ENCODE measurements around the gene DCC.

DCC gene

DNA sequence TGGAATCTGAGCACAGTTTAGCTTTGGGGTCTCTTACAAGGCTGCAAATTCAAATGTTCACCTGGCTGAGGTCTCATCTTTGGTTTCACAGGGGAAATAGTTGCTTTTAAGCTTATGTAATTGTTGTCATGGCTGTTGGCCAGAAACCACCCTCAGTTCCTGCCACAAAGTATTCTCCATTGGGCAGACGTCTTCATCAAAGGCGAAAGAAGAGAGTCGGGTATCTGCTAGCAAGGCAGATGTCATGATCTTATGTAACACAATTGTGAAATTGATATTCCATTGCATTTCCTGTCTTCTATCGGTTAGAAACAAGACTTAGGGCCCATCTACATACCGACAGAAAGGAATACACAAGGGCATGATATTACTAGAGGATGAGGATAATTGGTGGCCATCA lies 1068.3 kb downstream of the DCC start:
- Histone ChIP-seq H3K4me3 (ENCODE audit: control insufficient read depth in 1 of 7, extremely low read depth in 1 of 7, insufficient read depth in 4 of 7, low read depth in 2 of 7, low read length in 6 of 7) (no peak overlapping the region), H3K4me1 (ENCODE audit: control extremely low read depth in 1 of 4, control insufficient read depth in 4 of 4, insufficient read depth in 4 of 4, low read length in 3 of 4) (no peaks in the 10 kb centered on the region), H3K36me3 (ENCODE audit: control insufficient read depth in 4 of 4, insufficient read depth in 4 of 4, low read length in 3 of 4) (no peaks in the 10 kb centered on the region), H3K27me3 (replicated peaks in 2 of 5; ENCODE audit: control insufficient read depth in 4 of 5, insufficient read depth in 5 of 5, low read length in 4 of 5) (no peaks in the 10 kb centered on the region), H3K27ac (ENCODE audit: insufficient read depth in 1 of 2, low read depth in 1 of 2, low read length in 2 of 2, poor library complexity in 1 of 2, severe bottlenecking in 2 of 2) (no peak overlapping the region), H3K9me3 (ENCODE audit: control extremely low read depth in 1 of 5, control insufficient read depth in 4 of 5, insufficient read depth in 2 of 5, low read depth in 1 of 5, low read length in 4 of 5) (no peaks in the 10 kb centered on the region)
- POLR2A ChIA-PET: no interaction called here
- DNase-seq: no peak
- CTCF ChIA-PET: no interaction called here
- 71% methylated on average over 2 of the region's 5 CpGs for WGBS (ENCODE audit: insufficient coverage)

DNA sequence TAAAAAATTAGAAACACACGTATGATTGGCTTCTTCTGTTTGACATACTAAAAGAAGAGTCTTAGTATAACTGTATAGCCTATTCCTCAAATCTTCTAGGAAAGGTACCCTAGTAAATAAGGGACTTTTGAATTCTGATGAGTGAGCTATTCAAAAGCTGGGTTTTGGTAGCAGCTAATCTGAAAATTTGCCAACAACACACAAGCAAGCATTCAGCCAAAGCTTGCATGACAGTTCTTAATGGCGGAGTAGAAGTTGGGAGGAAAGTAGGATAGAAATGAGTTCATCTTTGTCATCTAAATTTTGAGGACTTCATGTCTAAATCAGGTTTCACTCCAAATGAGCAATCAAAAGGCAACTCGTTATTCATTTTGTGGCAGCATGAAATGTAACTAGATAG lies 1071.5 kb downstream of the DCC start:
- 100% methylated on average over 1 of the region's 3 CpGs for WGBS (ENCODE audit: insufficient coverage)
- POLR2A ChIA-PET: no interaction called here
- Histone ChIP-seq H3K4me1 (ENCODE audit: control extremely low read depth in 1 of 4, control insufficient read depth in 4 of 4, insufficient read depth in 4 of 4, low read length in 3 of 4) (no peaks in the 10 kb centered on the region), H3K27ac (ENCODE audit: insufficient read depth in 1 of 2, low read depth in 1 of 2, low read length in 2 of 2, poor library complexity in 1 of 2, severe bottlenecking in 2 of 2) (no peak overlapping the region), H3K9me3 (ENCODE audit: control extremely low read depth in 1 of 5, control insufficient read depth in 4 of 5, insufficient read depth in 2 of 5, low read depth in 1 of 5, low read length in 4 of 5) (no peaks in the 10 kb centered on the region), H3K36me3 (ENCODE audit: control insufficient read depth in 4 of 4, insufficient read depth in 4 of 4, low read length in 3 of 4) (no peaks in the 10 kb centered on the region), H3K4me3 (ENCODE audit: control insufficient read depth in 1 of 7, extremely low read depth in 1 of 7, insufficient read depth in 4 of 7, low read depth in 2 of 7, low read length in 6 of 7) (no peak overlapping the region), H3K27me3 (replicated peaks in 2 of 5; ENCODE audit: control insufficient read depth in 4 of 5, insufficient read depth in 5 of 5, low read length in 4 of 5) (no peaks in the 10 kb centered on the region)
- DNase-seq: no peak
- CTCF ChIA-PET: no interaction called here

DNA sequence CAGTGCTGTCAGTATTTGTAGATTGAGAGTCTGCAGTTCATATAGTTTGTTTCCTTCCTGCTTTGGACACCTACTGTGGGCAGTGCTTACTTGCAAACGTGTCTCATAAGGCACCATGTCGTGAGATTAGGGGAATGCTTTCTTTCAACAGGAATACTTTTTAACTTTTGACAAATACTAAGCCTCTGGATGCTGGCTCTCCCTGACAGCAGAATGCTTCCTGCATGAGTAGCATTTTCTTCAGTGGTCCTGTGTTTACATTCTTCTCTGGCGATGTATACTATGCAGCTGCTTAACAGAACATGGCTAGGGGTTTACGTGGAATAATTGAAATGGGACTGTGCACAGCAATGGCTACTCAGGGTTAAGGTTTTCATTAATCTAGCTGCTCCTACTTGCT lies 1077.0 kb downstream of the DCC start:
- ChIA-PET CTCF (no interaction called here), POLR2A (no interaction called here)
- WGBS (ENCODE audit: insufficient coverage): 16% methylated on average over 2 of the region's 4 CpGs
- Histone ChIP-seq H3K27ac (ENCODE audit: insufficient read depth in 1 of 2, low read depth in 1 of 2, low read length in 2 of 2, poor library complexity in 1 of 2, severe bottlenecking in 2 of 2) (no peak overlapping the region), H3K27me3 (replicated peaks in 2 of 5; ENCODE audit: control insufficient read depth in 4 of 5, insufficient read depth in 5 of 5, low read length in 4 of 5) (no peaks in the 10 kb centered on the region), H3K36me3 (ENCODE audit: control insufficient read depth in 4 of 4, insufficient read depth in 4 of 4, low read length in 3 of 4) (no peaks in the 10 kb centered on the region), H3K9me3 (ENCODE audit: control extremely low read depth in 1 of 5, control insufficient read depth in 4 of 5, insufficient read depth in 2 of 5, low read depth in 1 of 5, low read length in 4 of 5) (no peaks in the 10 kb centered on the region), H3K4me1 (ENCODE audit: control extremely low read depth in 1 of 4, control insufficient read depth in 4 of 4, insufficient read depth in 4 of 4, low read length in 3 of 4) (no peaks in the 10 kb centered on the region), H3K4me3 (ENCODE audit: control insufficient read depth in 1 of 7, extremely low read depth in 1 of 7, insufficient read depth in 4 of 7, low read depth in 2 of 7, low read length in 6 of 7) (no peak overlapping the region)
- no peak for DNase-seq

DNA sequence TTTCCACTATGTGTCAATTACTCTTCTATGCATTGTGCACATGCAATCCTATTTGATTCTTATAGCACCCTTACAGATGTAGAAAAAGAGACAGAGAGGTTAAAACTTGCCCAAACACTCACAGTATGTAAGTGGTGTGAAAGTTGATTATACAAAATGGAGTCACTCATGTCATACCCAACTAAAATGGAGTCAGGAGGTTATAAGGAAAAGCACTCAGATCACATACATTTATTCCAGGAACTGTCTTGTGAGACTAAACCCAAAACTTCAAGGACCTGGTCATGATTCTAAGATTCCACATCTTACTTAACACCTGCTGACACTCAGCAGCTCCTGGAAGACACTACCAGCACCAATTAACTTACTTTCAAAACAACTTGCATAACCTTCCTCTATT lies 1081.9 kb downstream of the DCC start:
- Histone ChIP-seq H3K9me3 (ENCODE audit: control extremely low read depth in 1 of 5, control insufficient read depth in 4 of 5, insufficient read depth in 2 of 5, low read depth in 1 of 5, low read length in 4 of 5) (no peaks in the 10 kb centered on the region), H3K4me3 (ENCODE audit: control insufficient read depth in 1 of 7, extremely low read depth in 1 of 7, insufficient read depth in 4 of 7, low read depth in 2 of 7, low read length in 6 of 7) (no peak overlapping the region), H3K27ac (ENCODE audit: insufficient read depth in 1 of 2, low read depth in 1 of 2, low read length in 2 of 2, poor library complexity in 1 of 2, severe bottlenecking in 2 of 2) (no peak overlapping the region), H3K27me3 (replicated peaks in 2 of 5; ENCODE audit: control insufficient read depth in 4 of 5, insufficient read depth in 5 of 5, low read length in 4 of 5) (no peaks in the 10 kb centered on the region), H3K36me3 (ENCODE audit: control insufficient read depth in 4 of 4, insufficient read depth in 4 of 4, low read length in 3 of 4) (no peaks in the 10 kb centered on the region), H3K4me1 (ENCODE audit: control extremely low read depth in 1 of 4, control insufficient read depth in 4 of 4, insufficient read depth in 4 of 4, low read length in 3 of 4) (no peaks in the 10 kb centered on the region)
- ChIA-PET CTCF (no interaction called here), POLR2A (no interaction called here)
- DNase-seq: no peak

DNA sequence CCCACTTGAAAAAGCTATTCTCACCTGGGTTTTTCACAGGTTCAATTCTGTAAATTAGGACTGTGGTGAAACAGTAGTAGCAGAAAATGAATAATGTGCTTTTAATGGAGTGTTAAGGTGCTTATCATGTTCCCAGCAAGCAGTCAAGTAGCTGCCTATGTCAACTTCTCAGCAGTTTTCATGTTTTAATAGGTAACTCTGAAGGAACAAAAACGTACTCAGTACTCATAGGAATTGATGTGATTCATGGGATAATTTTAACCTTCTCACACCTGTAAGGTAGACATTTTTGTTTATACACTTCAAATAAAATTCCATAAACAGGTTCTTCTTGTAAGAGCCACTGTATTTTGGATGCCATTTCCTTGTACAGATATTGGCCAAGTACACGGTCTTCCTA lies 1082.9 kb downstream of the DCC start:
- 78% methylated on average over 1 of the region's 2 CpGs for WGBS (ENCODE audit: insufficient coverage)
- ChIA-PET POLR2A (no interaction called here), CTCF (no interaction called here)
- Histone ChIP-seq H3K27ac (ENCODE audit: insufficient read depth in 1 of 2, low read depth in 1 of 2, low read length in 2 of 2, poor library complexity in 1 of 2, severe bottlenecking in 2 of 2) (no peak overlapping the region), H3K9me3 (ENCODE audit: control extremely low read depth in 1 of 5, control insufficient read depth in 4 of 5, insufficient read depth in 2 of 5, low read depth in 1 of 5, low read length in 4 of 5) (no peaks in the 10 kb centered on the region), H3K4me3 (ENCODE audit: control insufficient read depth in 1 of 7, extremely low read depth in 1 of 7, insufficient read depth in 4 of 7, low read depth in 2 of 7, low read length in 6 of 7) (no peak overlapping the region), H3K4me1 (ENCODE audit: control extremely low read depth in 1 of 4, control insufficient read depth in 4 of 4, insufficient read depth in 4 of 4, low read length in 3 of 4) (no peaks in the 10 kb centered on the region), H3K27me3 (replicated peaks in 2 of 5; ENCODE audit: control insufficient read depth in 4 of 5, insufficient read depth in 5 of 5, low read length in 4 of 5) (no peaks in the 10 kb centered on the region), H3K36me3 (ENCODE audit: control insufficient read depth in 4 of 4, insufficient read depth in 4 of 4, low read length in 3 of 4) (no peaks in the 10 kb centered on the region)
- no peak for DNase-seq

DNA sequence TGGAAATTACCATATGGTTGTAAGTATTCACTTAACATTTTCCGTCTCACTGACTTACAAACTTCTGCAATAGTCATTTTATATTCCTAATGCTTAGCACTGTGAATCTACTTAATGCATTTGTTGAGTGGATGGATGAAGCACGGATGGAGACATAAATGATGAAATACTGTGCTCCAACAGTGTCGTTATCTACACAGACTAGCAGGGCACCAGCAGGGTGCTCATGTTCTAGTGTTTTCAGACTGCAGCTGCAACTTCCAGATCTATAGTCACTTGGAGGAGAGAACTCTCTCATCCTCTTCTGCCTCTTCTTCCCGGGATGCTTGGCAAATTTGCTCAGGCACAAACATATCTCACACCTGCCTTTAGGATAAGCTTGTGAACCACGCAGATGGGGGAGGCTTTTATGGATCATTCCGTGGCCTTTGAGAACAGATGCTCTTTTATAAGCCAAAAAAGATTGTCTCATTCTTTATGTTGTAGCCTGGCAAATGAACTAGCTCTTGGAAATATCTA lies 1086.7 kb downstream of the DCC start:
- Histone ChIP-seq H3K36me3 (ENCODE audit: control insufficient read depth in 4 of 4, insufficient read depth in 4 of 4, low read length in 3 of 4) (no peaks in the 10 kb centered on the region), H3K9me3 (ENCODE audit: control extremely low read depth in 1 of 5, control insufficient read depth in 4 of 5, insufficient read depth in 2 of 5, low read depth in 1 of 5, low read length in 4 of 5) (no peaks in the 10 kb centered on the region), H3K4me1 (ENCODE audit: control extremely low read depth in 1 of 4, control insufficient read depth in 4 of 4, insufficient read depth in 4 of 4, low read length in 3 of 4) (no peaks in the 10 kb centered on the region), H3K27me3 (replicated peaks in 2 of 5; ENCODE audit: control insufficient read depth in 4 of 5, insufficient read depth in 5 of 5, low read length in 4 of 5) (no peaks in the 10 kb centered on the region), H3K27ac (ENCODE audit: insufficient read depth in 1 of 2, low read depth in 1 of 2, low read length in 2 of 2, poor library complexity in 1 of 2, severe bottlenecking in 2 of 2) (no peak overlapping the region), H3K4me3 (ENCODE audit: control insufficient read depth in 1 of 7, extremely low read depth in 1 of 7, insufficient read depth in 4 of 7, low read depth in 2 of 7, low read length in 6 of 7) (no peak overlapping the region)
- ChIA-PET POLR2A (no interaction called here), CTCF (no interaction called here)
- 89% methylated on average over 3 of the region's 6 CpGs for WGBS (ENCODE audit: insufficient coverage)
- DNase-seq: no peak

DNA sequence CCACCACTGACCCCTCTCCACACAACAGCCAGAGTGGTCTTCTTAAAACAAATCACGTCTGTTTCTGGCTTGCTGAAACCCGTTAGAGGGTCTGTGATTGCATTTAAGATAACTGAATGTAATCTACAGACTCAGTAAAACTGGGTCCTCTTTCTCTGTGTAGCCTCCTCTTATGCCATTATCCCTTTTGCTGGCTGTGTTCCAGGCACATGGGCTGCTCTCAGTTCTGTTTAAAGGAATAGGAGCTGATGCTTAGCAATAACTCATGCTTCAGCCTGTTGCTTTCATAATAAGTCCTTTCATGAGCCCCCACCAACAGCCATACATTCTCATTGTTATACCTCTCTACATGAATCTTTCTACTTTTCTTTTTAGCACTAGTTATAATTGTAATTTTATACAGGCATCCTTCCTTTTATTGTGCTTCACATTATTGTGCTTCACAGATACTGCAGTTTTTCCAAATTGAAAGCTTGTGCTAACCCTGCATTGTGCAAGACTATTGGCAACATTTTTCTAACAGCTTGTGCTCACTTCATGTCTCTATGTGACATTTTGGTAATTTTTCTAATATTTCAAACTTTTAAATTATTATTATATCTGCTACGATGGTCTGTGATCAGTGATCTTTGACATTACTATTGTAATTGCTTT lies 1101.9 kb downstream of the DCC start:
- H3K4me3 ChIP-seq (ENCODE audit: control insufficient read depth in 1 of 7, extremely low read depth in 1 of 7, insufficient read depth in 4 of 7, low read depth in 2 of 7, low read length in 6 of 7): no peak overlapping the region
- no peak for DNase-seq
- CTCF ChIA-PET: no interaction called here
- no peaks in the 10 kb centered on the region for H3K27me3 ChIP-seq (replicated peaks in 2 of 5; ENCODE audit: control insufficient read depth in 4 of 5, insufficient read depth in 5 of 5, low read length in 4 of 5)
- H3K27ac ChIP-seq (ENCODE audit: insufficient read depth in 1 of 2, low read depth in 1 of 2, low read length in 2 of 2, poor library complexity in 1 of 2, severe bottlenecking in 2 of 2): no peak overlapping the region
- 71% methylated on average over 2 of the region's 3 CpGs for WGBS (ENCODE audit: insufficient coverage)
- POLR2A ChIA-PET: interaction anchor here (0.6 kb wide), 1 partner anchor 55 kb away, joined by 3 read pairs; no protein-coding TSS in a partner anchor
- no peaks in the 10 kb centered on the region for H3K4me1 ChIP-seq (ENCODE audit: control extremely low read depth in 1 of 4, control insufficient read depth in 4 of 4, insufficient read depth in 4 of 4, low read length in 3 of 4)
- H3K9me3 ChIP-seq (ENCODE audit: control extremely low read depth in 1 of 5, control insufficient read depth in 4 of 5, insufficient read depth in 2 of 5, low read depth in 1 of 5, low read length in 4 of 5): no peaks in the 10 kb centered on the region
- H3K36me3 ChIP-seq (ENCODE audit: control insufficient read depth in 4 of 4, insufficient read depth in 4 of 4, low read length in 3 of 4): no peaks in the 10 kb centered on the region

Measured in common myeloid progenitor, CD34-positive (primary cell).